Activated CD4-positive, alpha-beta T cell treated with anti-CD3 and anti-CD28 coated beads for 48 hours (primary cell): ENCODE data around the gene RAD54L2.
"Not testable (repeated sequence)": the region's sequence is repeated elsewhere in the genome, so short reads cannot be mapped to it uniquely, and the experiment has no call there.

ENCODE experiments used
- DNase-seq: peaks from one replicate; pipeline ENCODE4 v3.0.0-alpha.2; 2020

RAD54L2 gene

DNA sequence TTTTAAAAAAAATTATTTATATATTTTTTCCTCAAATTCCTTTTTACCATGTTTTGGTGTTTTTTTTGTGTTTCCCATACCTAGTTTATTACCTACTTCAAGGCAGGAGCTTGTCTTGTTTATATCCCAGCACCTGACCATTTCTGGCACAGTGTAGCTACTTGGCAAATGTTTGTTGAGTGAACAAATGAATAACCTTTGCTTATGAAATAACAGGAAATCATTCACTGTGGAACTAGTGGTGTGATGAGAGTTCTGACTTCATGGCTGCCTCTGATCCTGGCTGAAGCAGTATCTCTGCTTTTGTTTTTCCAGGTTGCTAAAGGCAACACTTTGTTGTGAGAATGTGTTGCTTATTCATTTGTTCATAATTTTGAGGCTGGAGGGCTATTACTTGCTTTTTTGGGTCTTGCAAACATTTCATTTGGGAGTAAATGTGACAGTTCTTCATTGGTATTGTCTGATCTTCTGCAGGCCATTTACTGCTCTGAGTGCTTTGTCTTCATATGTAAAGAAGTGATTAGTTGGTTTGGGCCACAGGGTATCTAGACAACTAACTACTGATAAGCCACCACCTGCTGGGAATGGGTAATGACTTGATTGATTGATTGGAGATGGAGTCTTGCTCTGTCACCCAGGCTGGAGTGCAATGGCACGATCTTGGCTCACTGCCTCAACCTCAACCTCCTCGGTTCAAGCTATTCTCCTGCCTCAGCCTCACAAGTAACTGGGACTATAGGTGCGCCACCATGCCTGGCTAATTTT, 5.7 kb downstream of the RAD54L2 start:
- DNase-seq: no peak

GRCh38 chr3:51547274-51547673, 8.8 kb downstream of the RAD54L2 start:
- DNase-seq: no peak

DNA sequence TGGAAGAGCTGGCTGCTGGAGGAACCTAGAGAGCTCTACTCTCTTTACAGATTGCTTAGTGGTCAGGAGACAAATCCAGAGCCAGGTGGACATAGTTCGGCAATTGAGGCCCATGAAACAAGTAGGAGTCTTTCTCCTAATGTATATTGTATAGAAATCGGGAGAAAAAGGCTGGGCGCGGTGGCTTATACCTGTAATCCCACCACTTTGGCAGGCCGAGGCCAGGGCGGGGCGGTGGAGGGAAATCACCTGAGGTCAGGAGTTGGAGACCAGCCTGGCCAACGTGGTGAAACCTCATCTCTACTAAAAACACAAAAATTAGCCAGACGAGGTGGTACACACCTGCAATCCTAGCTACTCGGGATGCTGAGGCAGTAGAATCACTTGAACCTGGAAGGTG, 10.8 kb downstream of the RAD54L2 start:
- no peak for DNase-seq

GRCh38 chr3:51550080-51550819, 11.7 kb downstream of the RAD54L2 start:
- no peak for DNase-seq

- DNase-seq: no peak
Measured at GRCh38 chr3:51557993-51558392, 19.5 kb downstream of the RAD54L2 start.

- no peak for DNase-seq
Measured at GRCh38 chr3:51559411-51559888, 20.9 kb downstream of the RAD54L2 start.

- no peak for DNase-seq
Measured at GRCh38 chr3:51559961-51560360, 21.4 kb downstream of the RAD54L2 start.

DNA sequence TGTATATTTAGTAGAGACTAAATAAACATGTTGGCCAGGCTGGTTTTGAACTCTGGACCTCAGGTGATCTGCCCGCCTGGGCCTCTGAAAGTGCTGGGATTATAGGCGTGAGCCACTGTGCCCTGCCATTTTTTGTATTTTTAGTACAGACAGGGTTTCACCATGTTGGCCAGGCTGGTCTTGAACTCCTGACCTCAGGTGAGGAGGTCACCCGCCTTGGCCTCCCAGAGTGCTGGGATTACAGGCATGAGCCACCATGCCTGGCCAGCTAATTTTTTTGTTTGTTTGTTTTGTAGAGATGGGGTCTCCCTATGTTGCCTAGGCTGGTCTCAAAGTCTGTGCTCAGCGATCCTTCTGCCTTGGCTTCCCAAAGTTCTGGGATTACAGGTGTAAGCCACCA, 23.9 kb downstream of the RAD54L2 start:
- DNase-seq: not testable (repeated sequence)

GRCh38 chr3:51568036-51568435, 29.5 kb downstream of the RAD54L2 start:
- no peak for DNase-seq

GRCh38 chr3:51568996-51569395, 30.5 kb downstream of the RAD54L2 start:
- DNase-seq: no peak

DNA sequence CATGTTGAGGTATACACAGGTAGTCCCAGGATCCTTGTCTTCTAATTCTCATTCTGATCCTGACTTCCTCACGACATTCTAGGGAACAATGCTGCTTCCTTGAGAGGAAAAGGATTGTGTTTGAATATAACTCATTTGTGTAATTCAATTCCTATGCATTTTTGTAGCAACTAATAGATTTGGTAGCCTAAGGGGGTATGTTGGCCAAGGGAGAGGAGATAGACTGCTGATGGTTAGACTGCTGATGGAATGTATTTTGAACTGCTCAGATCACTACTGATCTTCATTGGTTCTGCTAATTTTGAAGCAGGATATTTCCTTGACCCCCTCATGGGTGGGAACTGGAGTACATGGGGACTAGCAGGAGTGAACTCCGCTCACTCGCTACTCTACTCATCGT, 39.7 kb downstream of the RAD54L2 start:
- DNase-seq: no peak

GRCh38 chr3:51580418-51580817, 41.9 kb downstream of the RAD54L2 start:
- DNase-seq: no peak

DNA sequence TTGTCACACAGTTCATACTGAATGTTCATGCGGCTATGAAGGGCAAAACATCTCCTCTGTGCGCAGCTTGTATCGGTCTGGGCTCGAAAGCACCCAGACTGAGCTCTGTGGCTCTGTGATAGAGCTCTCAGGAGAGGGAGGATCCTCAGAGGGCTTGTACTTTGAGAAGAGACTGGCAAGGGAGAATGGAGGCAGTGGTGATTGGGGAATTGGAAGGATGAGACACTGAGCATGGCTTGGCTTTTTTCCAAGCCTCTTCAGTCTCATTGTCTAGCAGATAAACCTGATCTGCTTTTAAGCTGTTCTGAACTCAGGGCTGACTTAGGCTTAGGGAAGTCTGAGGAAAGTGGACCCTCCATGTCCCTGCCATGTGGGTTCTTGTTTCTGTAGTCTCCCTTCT, 43.0 kb downstream of the RAD54L2 start:
- DNase-seq: no peak

DNA sequence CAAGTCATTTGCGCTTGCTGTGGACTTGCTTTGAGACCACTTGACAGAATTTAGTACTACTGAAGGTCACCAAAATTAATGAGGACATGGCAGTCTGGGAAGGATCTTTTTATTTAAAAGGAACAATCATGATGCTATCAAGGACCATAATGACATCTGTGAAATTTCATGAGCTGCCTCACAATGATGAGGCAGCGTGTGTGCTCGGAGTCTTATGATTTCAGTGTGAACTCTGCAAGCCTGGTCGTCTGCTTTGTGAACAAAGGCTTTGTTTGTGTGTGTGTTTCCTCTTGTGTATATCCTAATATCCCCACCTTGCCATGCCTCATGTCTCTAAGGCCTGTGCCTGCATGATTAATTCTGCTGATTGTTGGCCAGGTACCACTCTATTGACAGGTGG, 46.7 kb downstream of the RAD54L2 start:
- DNase-seq: no peak

- no peak for DNase-seq
Measured at GRCh38 chr3:51585871-51586270, 47.4 kb downstream of the RAD54L2 start.
